Karpas-422 (cell line): ENCODE data around the gene KCNJ6. TPM values are rescaled to one million over a fixed set of nuclear protein-coding genes. Genes with fewer than 3 reads are reported as not detected.
A peak's percentile ranks its signal among the peaks of the same experiment; 100 is the strongest.
"Not testable (repeated sequence)": the region's sequence is repeated elsewhere in the genome, so short reads cannot be mapped to it uniquely, and the experiment has no call there.

ENCODE experiments used
- DNase-seq: peaks from one replicate; pipeline ENCODE4 v3.0.0-alpha.2; 2015
- H2AFZ ChIP-seq: fragments of 200-600 bp; sonication (generic); 2 replicates; pipeline ENCODE4 v1.6.1; 2014; ENCODE audit warnings: antibody characterized with exemption, low read length, mixed read lengths
- H3K27ac ChIP-seq: fragments of 200-600 bp; sonication (generic); 2 replicates; pipeline ENCODE4 v1.5.1; 2014; ENCODE audit warnings: mild to moderate bottlenecking, low read length, moderate library complexity
- H3K27me3 ChIP-seq: fragments of 200-600 bp; sonication (generic); 2 replicates; pipeline ENCODE4 v1.6.1; 2014; ENCODE audit warnings: low read length, mixed read lengths
- H3K36me3 ChIP-seq: fragments of 200-600 bp; sonication (generic); 2 replicates; pipeline ENCODE4 v1.6.1; 2014; ENCODE audit warnings: low read length, mixed read lengths; ENCODE audit not compliant: insufficient read depth
- H3K4me1 ChIP-seq: fragments of 200-600 bp; sonication (generic); 2 replicates; pipeline ENCODE4 v1.6.1; 2014; ENCODE audit warnings: mild to moderate bottlenecking, low read length, mixed read lengths
- H3K4me2 ChIP-seq: fragments of 200-600 bp; sonication (generic); 2 replicates; pipeline ENCODE4 v1.6.1; 2014; ENCODE audit warnings: low read length, low read depth, mild to moderate bottlenecking; ENCODE audit not compliant: poor library complexity, severe bottlenecking
- H3K4me3 ChIP-seq: fragments of 200-600 bp; sonication (generic); 2 replicates; pipeline ENCODE4 v1.5.1; 2014; ENCODE audit warnings: mild to moderate bottlenecking, antibody characterized with exemption, low read length, mixed read lengths
- H3K79me2 ChIP-seq: fragments of 200-600 bp; sonication (generic); 2 replicates; pipeline ENCODE4 v1.6.1; 2014; ENCODE audit warnings: mild to moderate bottlenecking, low read length, mixed read lengths
- H3K9ac ChIP-seq: fragments of 200-600 bp; sonication (generic); 2 replicates; pipeline ENCODE4 v1.6.0; 2014; ENCODE audit warnings: low read length
- H3K9me2 ChIP-seq: fragments of 200-600 bp; sonication (generic), shearing (Covaris generic); replicated peaks from 2 replicates; pipeline ENCODE4 v1.6.0; 2014; ENCODE audit warnings: mild to moderate bottlenecking, low read length, moderate library complexity; ENCODE audit not compliant: insufficient read depth
- H3K9me3 ChIP-seq: fragments of 300-700, 200-600 bp; sonication (generic); 2 replicates; pipeline ENCODE4 v1.6.1; 2014; ENCODE audit warnings: low read length, mixed read lengths
- H4K20me1 ChIP-seq: fragments of 200-600 bp; sonication (generic); 2 replicates; pipeline ENCODE4 v1.6.1; 2014; ENCODE audit warnings: mild to moderate bottlenecking, antibody characterized with exemption, low read length, low read depth; ENCODE audit not compliant: insufficient read depth
- total RNA-seq: library from RNA; depleted of rRNA; stranded (reverse); fragments of >200 nt; shearing (Covaris generic); gene quantifications from 2 replicates; pipeline ENCODE4 v1.2.3, GENCODE V29; 2014; ENCODE audit warnings: low replicate concordance

The KCNJ6 gene
- total RNA-seq, 1 experiment from 2014 or later, result not detected

- Histone ChIP-seq H3K27me3 (no peaks in the 10 kb centered on the region), H3K27ac (no peak overlapping the region), H3K36me3 (no peaks in the 10 kb centered on the region), H3K4me3 (no peak overlapping the region), H3K9me2 (no peaks in the 10 kb centered on the region), H4K20me1 (no peaks in the 10 kb centered on the region), H3K9ac (no peak overlapping the region), H3K79me2 (no peaks in the 10 kb centered on the region), H3K4me1 (peaks cover 10% of the 10 kb centered on the region), H3K4me2 (peak overlapping the region; percentile 27), H2AFZ (no peak overlapping the region), H3K9me3 (no peaks in the 10 kb centered on the region)
- DNase-seq, result peak; percentile 69
Observed at GRCh38 chr21:37737996-37738395, 178.3 kb downstream of the KCNJ6 start.

GRCh38 chr21:37737507-37737906 is 178.8 kb downstream of the KCNJ6 start:
- no peak overlapping the region for H2AFZ ChIP-seq
- H3K27ac ChIP-seq, result no peak overlapping the region
- H3K4me1 ChIP-seq, result peaks cover 10% of the 10 kb centered on the region
- no peaks in the 10 kb centered on the region for H3K27me3 ChIP-seq
- H3K36me3 ChIP-seq, result no peaks in the 10 kb centered on the region
- no peaks in the 10 kb centered on the region for H3K79me2 ChIP-seq
- H4K20me1 ChIP-seq, result no peaks in the 10 kb centered on the region
- peak overlapping the region; percentile 27 for H3K4me2 ChIP-seq
- H3K9me2 ChIP-seq, result no peaks in the 10 kb centered on the region
- no peaks in the 10 kb centered on the region for H3K9me3 ChIP-seq
- no peak overlapping the region for H3K9ac ChIP-seq
- H3K4me3 ChIP-seq, result no peak overlapping the region
- no peak for DNase-seq

GRCh38 chr21:37734846-37735245 is 181.4 kb downstream of the KCNJ6 start:
- Histone ChIP-seq H3K4me2 (no peak overlapping the region), H3K36me3 (no peaks in the 10 kb centered on the region), H2AFZ (no peak overlapping the region), H3K27ac (no peak overlapping the region), H3K4me3 (no peak overlapping the region), H3K27me3 (no peaks in the 10 kb centered on the region), H3K9me2 (no peaks in the 10 kb centered on the region), H3K4me1 (peaks cover 10% of the 10 kb centered on the region), H3K9me3 (no peaks in the 10 kb centered on the region), H3K79me2 (no peaks in the 10 kb centered on the region), H3K9ac (no peak overlapping the region), H4K20me1 (no peaks in the 10 kb centered on the region)
- no peak for DNase-seq

- no peaks in the 10 kb centered on the region for H4K20me1 ChIP-seq
Observed at GRCh38 chr21:37732927-37733326, 183.3 kb downstream of the KCNJ6 start.

GRCh38 chr21:37724201-37724600 is 192.1 kb downstream of the KCNJ6 start:
- no peak for DNase-seq
- no peak overlapping the region for H3K9ac ChIP-seq
- no peak overlapping the region for H3K4me3 ChIP-seq
- no peaks in the 10 kb centered on the region for H3K36me3 ChIP-seq
- H3K27me3 ChIP-seq, result no peaks in the 10 kb centered on the region
- no peak overlapping the region for H2AFZ ChIP-seq
- H3K9me2 ChIP-seq, result no peaks in the 10 kb centered on the region
- H3K27ac ChIP-seq, result no peak overlapping the region
- no peaks in the 10 kb centered on the region for H3K4me1 ChIP-seq
- H3K79me2 ChIP-seq, result no peaks in the 10 kb centered on the region
- no peaks in the 10 kb centered on the region for H4K20me1 ChIP-seq
- H3K4me2 ChIP-seq, result no peak overlapping the region
- H3K9me3 ChIP-seq, result no peaks in the 10 kb centered on the region

More at GRCh38 chr21:37732927-37733326, 183.3 kb downstream of the KCNJ6 start:
- H3K9me2 ChIP-seq, result no peaks in the 10 kb centered on the region
- no peaks in the 10 kb centered on the region for H3K36me3 ChIP-seq
- no peak overlapping the region for H3K27ac ChIP-seq
- H3K27me3 ChIP-seq, result no peaks in the 10 kb centered on the region
- DNase-seq, result no peak
- H3K4me3 ChIP-seq, result no peak overlapping the region
- no peak overlapping the region for H3K9ac ChIP-seq
- H3K9me3 ChIP-seq, result no peaks in the 10 kb centered on the region
- H3K4me1 ChIP-seq, result peaks cover 4% of the 10 kb centered on the region
- no peak overlapping the region for H2AFZ ChIP-seq
- H3K79me2 ChIP-seq, result no peaks in the 10 kb centered on the region
- no peak overlapping the region for H3K4me2 ChIP-seq

GRCh38 chr21:37717534-37717933 is 198.7 kb downstream of the KCNJ6 start:
- no peaks in the 10 kb centered on the region for H3K27me3 ChIP-seq
- H3K4me3 ChIP-seq, result no peak overlapping the region
- H3K9ac ChIP-seq, result no peak overlapping the region
- no peak overlapping the region for H3K27ac ChIP-seq
- H4K20me1 ChIP-seq, result no peaks in the 10 kb centered on the region
- H3K36me3 ChIP-seq, result no peaks in the 10 kb centered on the region
- H3K79me2 ChIP-seq, result no peaks in the 10 kb centered on the region
- no peak for DNase-seq
- no peaks in the 10 kb centered on the region for H3K9me3 ChIP-seq
- no peaks in the 10 kb centered on the region for H3K4me1 ChIP-seq
- H3K4me2 ChIP-seq, result no peak overlapping the region
- H2AFZ ChIP-seq, result no peak overlapping the region
- H3K9me2 ChIP-seq, result no peaks in the 10 kb centered on the region

GRCh38 chr21:37712569-37712934 is 203.7 kb downstream of the KCNJ6 start:
- not testable (repeated sequence) for H3K4me1 ChIP-seq, H3K27ac ChIP-seq, H2AFZ ChIP-seq, H3K27me3 ChIP-seq, H3K79me2 ChIP-seq, H3K9me2 ChIP-seq, H3K9ac ChIP-seq, H3K4me3 ChIP-seq, H4K20me1 ChIP-seq, H3K9me3 ChIP-seq, H3K36me3 ChIP-seq, H3K4me2 ChIP-seq, DNase-seq

- Histone ChIP-seq H3K27ac (no peak overlapping the region), H3K9me2 (no peaks in the 10 kb centered on the region), H3K9ac (no peak overlapping the region), H3K4me2 (no peak overlapping the region), H3K79me2 (no peaks in the 10 kb centered on the region), H2AFZ (no peak overlapping the region), H4K20me1 (no peaks in the 10 kb centered on the region; the same call in 1 of the 2 replicates), H3K27me3 (no peaks in the 10 kb centered on the region), H3K4me3 (no peak overlapping the region), H3K36me3 (no peaks in the 10 kb centered on the region), H3K9me3 (no peaks in the 10 kb centered on the region), H3K4me1 (no peaks in the 10 kb centered on the region)
- peak; percentile 87 for DNase-seq
Observed at GRCh38 chr21:37711836-37712568, 204.3 kb downstream of the KCNJ6 start.
